ENCODE measurements around the gene F2. TPM values are rescaled to one million over a fixed set of nuclear protein-coding genes. Genes with fewer than 3 reads are reported as not detected.
"Not testable (repeated sequence)": the region's sequence is repeated elsewhere in the genome, so short reads cannot be mapped to it uniquely, and the experiment has no call there.

Gene F2
- total RNA-seq, 6 experiments from 2014 or later = 825 to 1,339 (median 1,089) TPM

- Histone ChIP-seq H3K4me3 (no peak overlapping the region), H3K36me3 (peaks cover 6 to 47% (median 21%) of the 10 kb centered on the region in 4 donors), H3K27me3 (no peaks in the 10 kb centered on the region), H3K4me1 (peaks cover 0 to 24% (median 5%) of the 10 kb centered on the region in 4 donors), H3K27ac (no peak overlapping the region), H3K9me3 (no peaks in the 10 kb centered on the region)
- intact Hi-C loops (cut with DNase I) = no loop called here
- no peak for DNase-seq
- TF ChIP-seq CTCF (IDR thresholded peaks at IDR 0.05) (no peak), POLR2A (IDR thresholded peaks at IDR 0.05) (no peak)
- no peak for ATAC-seq
- 76% methylated on average over 6 of the region's 7 CpGs for WGBS (ENCODE audit: insufficient coverage, low coverage, low lambda C conversion rate, missing lambda C conversion rate)
These were observed 12.1 kb upstream of the F2 start for GRCh38 chr11:46706886-46707285.

- intact Hi-C loops (cut with DNase I); ATAC-seq; H3K9me3 ChIP-seq; H3K27me3 ChIP-seq; H3K27ac ChIP-seq; H3K4me3 ChIP-seq; DNase-seq: not testable (repeated sequence)
- Histone ChIP-seq H3K4me1 (peaks cover 0 to 29% (median 0%) of the 10 kb centered on the region in 4 donors), H3K36me3 (peaks cover 6 to 24% (median 14%) of the 10 kb centered on the region in 4 donors)
- 95% methylated on average over 9 of the region's 9 CpGs for WGBS (ENCODE audit: insufficient coverage, low coverage, low lambda C conversion rate, missing lambda C conversion rate)
These were observed 9.7 kb upstream of the F2 start for GRCh38 chr11:46709351-46709750.

GRCh38 chr11:46710821-46711269 lies 8.2 kb upstream of the F2 start:
- Histone ChIP-seq H3K9me3 (no peaks in the 10 kb centered on the region), H3K36me3 (peaks cover 0 to 9% (median 1%) of the 10 kb centered on the region in 4 donors), H3K27ac (peak overlapping the region; percentile 44 to 77 (median 46)), H3K4me1 (peaks cover 0 to 35% (median 2%) of the 10 kb centered on the region in 4 donors), H3K27me3 (no peaks in the 10 kb centered on the region), H3K4me3 (no peak overlapping the region)
- intact Hi-C loops (cut with DNase I) = no loop called here
- peak in 2 of 3 donors; percentile 77 to 80 for DNase-seq
- peak; percentile 81 to 87 (median 85) for ATAC-seq
- TF ChIP-seq POLR2A (IDR thresholded peaks at IDR 0.05) = no peak
- TF ChIP-seq CTCF (IDR thresholded peaks at IDR 0.05) = no peak
- 50% methylated on average over 7 of the region's 10 CpGs for WGBS (ENCODE audit: insufficient coverage, low coverage, low lambda C conversion rate, missing lambda C conversion rate)

GRCh38 chr11:46711303-46711702 lies 7.7 kb upstream of the F2 start:
- DNase-seq (no peak), ATAC-seq (peak in 2 of 4 donors; percentile 17 to 21)
- H3K4me1 ChIP-seq = peaks cover 0 to 35% (median 2%) of the 10 kb centered on the region in 4 donors
- 94% methylated on average over 2 of the region's 5 CpGs for WGBS (ENCODE audit: insufficient coverage, low coverage, low lambda C conversion rate, missing lambda C conversion rate)
- intact Hi-C loops (cut with DNase I) = no loop called here
- no peak for TF ChIP-seq POLR2A (IDR thresholded peaks at IDR 0.05)
- TF ChIP-seq CTCF (IDR thresholded peaks at IDR 0.05) = no peak
- peak overlapping the region; percentile 44 to 77 (median 46) for H3K27ac ChIP-seq
- peaks cover 0 to 4% (median 0%) of the 10 kb centered on the region in 4 donors for H3K36me3 ChIP-seq
- H3K27me3 ChIP-seq = no peaks in the 10 kb centered on the region
- H3K9me3 ChIP-seq = no peaks in the 10 kb centered on the region
- H3K4me3 ChIP-seq = no peak overlapping the region

- Histone ChIP-seq H3K4me1 (peaks cover 0 to 48% (median 5%) of the 10 kb centered on the region in 4 donors), H3K27me3 (no peaks in the 10 kb centered on the region), H3K36me3 (no peaks in the 10 kb centered on the region), H3K9me3 (no peaks in the 10 kb centered on the region), H3K27ac (no peak overlapping the region), H3K4me3 (no peak overlapping the region)
- DNase-seq (no peak), ATAC-seq (no peak)
- TF ChIP-seq POLR2A (IDR thresholded peaks at IDR 0.05) (no peak), CTCF (IDR thresholded peaks at IDR 0.05) (no peak)
- WGBS (ENCODE audit: insufficient coverage, low coverage, low lambda C conversion rate, missing lambda C conversion rate) = 65% methylated on average over 5 of the region's 7 CpGs
- intact Hi-C loops (cut with DNase I) = no loop called here
These were observed 6.0 kb upstream of the F2 start for GRCh38 chr11:46712874-46713576.

GRCh38 chr11:46717825-46718154 lies 1.2 kb upstream of the F2 start:
- H3K27me3 ChIP-seq; intact Hi-C loops (cut with DNase I); ATAC-seq; H3K9me3 ChIP-seq; H3K4me3 ChIP-seq; DNase-seq: not testable (repeated sequence)
- 13% methylated on average over 1 of the region's 2 CpGs for WGBS (ENCODE audit: insufficient coverage, low coverage, low lambda C conversion rate, missing lambda C conversion rate)
- peaks cover 0 to 59% (median 14%) of the 10 kb centered on the region in 4 donors for H3K4me1 ChIP-seq
- peaks cover 0 to 11% (median 5%) of the 10 kb centered on the region in 4 donors for H3K36me3 ChIP-seq
- H3K27ac ChIP-seq = peak overlapping the region; percentile 41 to 63 (median 57)
